Neural crest cell (in vitro differentiated cells): ENCODE data around the gene CDC5L. TPM values are rescaled to one million over a fixed set of nuclear protein-coding genes. Genes with fewer than 3 reads are reported as not detected.

Experiments used
- DNase-seq: peaks from one replicate; pipeline ENCODE4 v3.0.0; 2021; ENCODE audit warnings: low read depth, mixed read lengths, low spot score
- H3K27ac Mint-ChIP-seq: one replicate; pipeline ENCODE4 v1.8.0; 2021; ENCODE audit warnings: mild to moderate bottlenecking, mixed read lengths; ENCODE audit not compliant: unreplicated experiment
- H3K27me3 Mint-ChIP-seq: 2 replicates; pipeline ENCODE4 v1.8.0; 2021; ENCODE audit warnings: low read depth, mild to moderate bottlenecking, mixed read lengths
- H3K36me3 Mint-ChIP-seq: 2 replicates; pipeline ENCODE4 v1.8.0; 2021; ENCODE audit warnings: low read depth, mild to moderate bottlenecking, mixed read lengths
- H3K4me1 Mint-ChIP-seq: 2 replicates; pipeline ENCODE4 v1.8.0; 2021; ENCODE audit warnings: mixed read lengths
- H3K4me3 Mint-ChIP-seq: one replicate; pipeline ENCODE4 v1.8.0; 2021; ENCODE audit warnings: mild to moderate bottlenecking, mixed read lengths
- H3K9me3 Mint-ChIP-seq: 2 replicates; pipeline ENCODE4 v1.8.0; 2021; ENCODE audit warnings: mixed read lengths
- total RNA-seq: library from RNA; stranded (reverse); gene quantifications from 2 replicates; pipeline ENCODE4 v1.2.1, GENCODE V29; 2021
- TF ChIP-seq, protein P1 (sequence below): fragments of 200-600 bp; sonication (generic); conservative IDR thresholded peaks from 2 replicates; pipeline ENCODE4 v1.5.0; 2021; ENCODE audit warnings: antibody characterized with exemption, mild to moderate bottlenecking

The CDC5L gene
- total RNA-seq, 1 donor from 2014 or later = 36.2 TPM

GRCh38 chr6:44388135-44388487 is 605 bp downstream of the CDC5L start:
- Mint-ChIP-seq H3K4me1 (peaks cover 38% of the 10 kb centered on the region), H3K27me3 (no peaks in the 10 kb centered on the region), H3K36me3 (no peaks in the 10 kb centered on the region), H3K27ac (peak overlapping the region; percentile 93), H3K9me3 (no peaks in the 10 kb centered on the region), H3K4me3 (peak overlapping the region; percentile 93)
- TF ChIP-seq, protein P1, sequence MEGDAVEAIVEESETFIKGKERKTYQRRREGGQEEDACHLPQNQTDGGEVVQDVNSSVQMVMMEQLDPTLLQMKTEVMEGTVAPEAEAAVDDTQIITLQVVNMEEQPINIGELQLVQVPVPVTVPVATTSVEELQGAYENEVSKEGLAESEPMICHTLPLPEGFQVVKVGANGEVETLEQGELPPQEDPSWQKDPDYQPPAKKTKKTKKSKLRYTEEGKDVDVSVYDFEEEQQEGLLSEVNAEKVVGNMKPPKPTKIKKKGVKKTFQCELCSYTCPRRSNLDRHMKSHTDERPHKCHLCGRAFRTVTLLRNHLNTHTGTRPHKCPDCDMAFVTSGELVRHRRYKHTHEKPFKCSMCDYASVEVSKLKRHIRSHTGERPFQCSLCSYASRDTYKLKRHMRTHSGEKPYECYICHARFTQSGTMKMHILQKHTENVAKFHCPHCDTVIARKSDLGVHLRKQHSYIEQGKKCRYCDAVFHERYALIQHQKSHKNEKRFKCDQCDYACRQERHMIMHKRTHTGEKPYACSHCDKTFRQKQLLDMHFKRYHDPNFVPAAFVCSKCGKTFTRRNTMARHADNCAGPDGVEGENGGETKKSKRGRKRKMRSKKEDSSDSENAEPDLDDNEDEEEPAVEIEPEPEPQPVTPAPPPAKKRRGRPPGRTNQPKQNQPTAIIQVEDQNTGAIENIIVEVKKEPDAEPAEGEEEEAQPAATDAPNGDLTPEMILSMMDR = no peak
- no peak for DNase-seq

DNA sequence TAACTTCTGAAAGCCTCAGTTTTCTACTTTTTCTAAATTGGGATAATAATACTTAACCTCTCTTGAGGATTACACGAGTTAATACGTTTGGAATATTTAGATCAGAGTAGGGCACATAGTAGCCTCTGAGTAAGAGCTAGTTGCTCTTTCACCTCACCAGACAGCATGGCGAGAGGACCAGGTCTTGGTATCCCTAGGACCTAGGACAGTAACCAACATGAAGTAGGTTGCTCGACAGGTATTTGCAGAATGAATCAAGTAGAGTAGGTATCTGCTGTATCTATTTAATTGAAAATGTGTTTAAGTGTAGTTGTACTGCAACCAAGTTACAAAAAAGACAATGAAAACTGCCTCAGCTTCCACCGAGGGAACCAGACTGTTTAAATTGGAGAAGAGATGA is 1.4 kb downstream of the CDC5L start:
- H3K27me3 Mint-ChIP-seq = no peaks in the 10 kb centered on the region
- H3K4me3 Mint-ChIP-seq = peak overlapping the region; percentile 93
- H3K9me3 Mint-ChIP-seq = no peaks in the 10 kb centered on the region
- peaks cover 38% of the 10 kb centered on the region for H3K4me1 Mint-ChIP-seq
- no peak for DNase-seq
- H3K27ac Mint-ChIP-seq = peak overlapping the region; percentile 21
- H3K36me3 Mint-ChIP-seq = no peaks in the 10 kb centered on the region
- TF ChIP-seq, protein P1 = no peak

- no peak overlapping the region for H3K27ac Mint-ChIP-seq
- H3K4me1 Mint-ChIP-seq = peaks cover 38% of the 10 kb centered on the region
- peaks cover 8% of the 10 kb centered on the region for H3K36me3 Mint-ChIP-seq
- DNase-seq = no peak
- no peaks in the 10 kb centered on the region for H3K27me3 Mint-ChIP-seq
- peak overlapping the region; percentile 93 for H3K4me3 Mint-ChIP-seq
- TF ChIP-seq, protein P1 = no peak
- H3K9me3 Mint-ChIP-seq = no peaks in the 10 kb centered on the region
Observed at GRCh38 chr6:44390158-44390683, 2.7 kb downstream of the CDC5L start.

- H3K27me3 Mint-ChIP-seq = no peaks in the 10 kb centered on the region
Observed at GRCh38 chr6:44395501-44395900, 8.0 kb downstream of the CDC5L start.

DNA sequence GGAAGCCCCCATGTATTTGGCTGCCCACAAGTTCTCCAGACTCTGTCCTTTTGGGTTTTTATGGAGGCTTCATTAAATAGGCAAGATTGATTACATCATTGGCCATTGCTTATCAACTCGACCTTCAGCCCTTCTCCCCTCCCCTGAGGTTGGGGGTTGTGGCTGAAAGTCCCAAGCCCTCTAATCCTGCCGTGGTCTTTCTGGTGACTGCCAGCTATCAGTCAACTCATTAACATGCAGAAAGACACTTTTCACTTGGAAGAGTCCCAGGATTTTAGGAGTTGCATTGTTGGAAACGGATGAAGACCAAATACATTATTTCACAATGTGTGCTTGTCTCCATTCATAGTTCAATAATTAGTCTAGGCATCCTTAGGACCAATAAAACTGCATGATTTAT is 9.5 kb downstream of the CDC5L start:
- Mint-ChIP-seq H3K9me3 (no peaks in the 10 kb centered on the region), H3K4me3 (no peak overlapping the region), H3K36me3 (peaks cover 30% of the 10 kb centered on the region), H3K27me3 (no peaks in the 10 kb centered on the region), H3K27ac (no peak overlapping the region), H3K4me1 (no peaks in the 10 kb centered on the region)
- TF ChIP-seq, protein P1 = no peak
- no peak for DNase-seq

More at GRCh38 chr6:44395501-44395900, 8.0 kb downstream of the CDC5L start:
- DNase-seq = no peak
- H3K36me3 Mint-ChIP-seq = peaks cover 21% of the 10 kb centered on the region
- TF ChIP-seq, protein P1 = no peak
- H3K27ac Mint-ChIP-seq = no peak overlapping the region
- H3K4me3 Mint-ChIP-seq = no peak overlapping the region
- no peaks in the 10 kb centered on the region for H3K9me3 Mint-ChIP-seq
- H3K4me1 Mint-ChIP-seq = peaks cover under 1% of the 10 kb centered on the region
